OCI-LY1 (cell line): ENCODE results near the gene CDH7.

Experiments
- CTCF ChIP-seq: fragments of 200-600 bp; sonication (generic), shearing (Covaris generic); IDR thresholded peaks from 2 replicates; pipeline ENCODE4 v1.5.1; 2017; ENCODE audit warnings: mild to moderate bottlenecking, antibody characterized with exemption, low read length, moderate library complexity, mixed read lengths
- EZH2 ChIP-seq: fragments of 200-600 bp; sonication (generic), shearing (Covaris generic); IDR thresholded peaks from 2 replicates; pipeline ENCODE4 v1.8.0; 2017; ENCODE audit warnings: borderline replicate concordance, mixed run types, mild to moderate bottlenecking, antibody characterized with exemption, low read length, moderate library complexity, mixed read lengths

- TF ChIP-seq CTCF, result no peak
- TF ChIP-seq EZH2, result no peak
Observed at GRCh38 chr18:65859075-65859474, 108.3 kb downstream of the CDH7 start.
